IPS-NIHi11 (cell line): ENCODE results near the gene CLEC17A.

ENCODE experiments used
- DNase-seq: peaks from one replicate; pipeline ENCODE4 v3.0.0; 2012; ENCODE audit warnings: mixed read lengths, low spot score

CLEC17A gene

GRCh38 chr19:14654786-14655560, 72.1 kb downstream of the CLEC17A start:
- DNase-seq = no peak

DNA sequence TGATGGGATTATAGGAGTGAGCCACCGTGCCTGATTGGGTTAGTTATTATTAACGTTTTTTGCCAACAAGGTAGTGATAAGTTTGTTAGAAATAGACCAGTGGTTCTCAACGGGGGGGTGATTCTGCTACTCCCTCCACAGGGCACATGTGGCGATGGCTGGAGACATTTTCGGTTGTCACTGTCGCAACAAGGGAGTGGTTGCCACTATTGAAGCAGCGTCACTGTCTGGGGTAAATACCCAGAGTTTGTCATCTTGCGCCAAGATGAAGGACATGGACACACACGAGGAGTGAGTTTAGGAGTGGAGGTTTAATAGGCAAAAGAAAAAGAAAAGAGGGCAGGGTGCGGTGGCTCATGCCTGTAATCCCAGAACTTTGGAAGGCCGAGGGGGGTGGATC, 72.8 kb downstream of the CLEC17A start:
- no peak for DNase-seq

- no peak for DNase-seq
These were observed 77.1 kb downstream of the CLEC17A start for GRCh38 chr19:14659874-14660489.

DNA sequence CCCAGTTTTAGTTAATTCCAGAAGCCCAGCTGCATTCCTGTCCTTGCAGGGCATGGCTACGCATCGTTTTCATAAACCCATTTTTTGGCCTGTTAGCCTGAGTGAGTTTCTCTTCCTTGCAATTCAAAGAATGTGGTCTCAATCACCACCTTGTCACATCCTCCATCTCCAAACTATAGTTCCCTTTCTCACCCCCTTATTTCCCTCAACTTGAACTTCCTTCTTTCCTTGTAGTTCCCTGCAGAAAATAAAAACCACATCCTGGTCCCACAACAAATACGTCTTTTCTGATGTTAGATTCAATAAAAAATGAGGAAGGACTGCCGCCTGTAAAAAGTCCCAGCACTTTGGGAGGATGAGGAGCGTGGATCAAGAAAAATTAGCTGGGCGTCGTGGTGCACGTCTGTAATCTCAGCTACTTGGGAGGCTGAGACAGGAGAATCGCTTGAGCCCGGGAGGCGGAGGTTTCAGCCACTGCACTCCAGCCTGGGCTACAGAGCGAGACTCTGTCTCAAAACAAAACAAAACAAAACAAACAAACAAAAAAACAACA, 78.6 kb downstream of the CLEC17A start:
- DNase-seq = no peak
